Gastrocnemius medialis (tissue), 4 donors: ENCODE data around the gene WDFY4. TPM values are rescaled to one million over a fixed set of nuclear protein-coding genes. Genes with fewer than 3 reads are reported as not detected.

ENCODE experiments used
- ATAC-seq, 2 donors: fragments of 150-250 bp; one replicate each; pipeline ENCODE4 v1.9.1; 2016
- DNase-seq, 2 donors: peaks; one replicate each; pipeline ENCODE4 v3.0.0-alpha.2; 2019
- H3K27ac ChIP-seq, 4 donors: fragments of 200-600 bp; sonication (generic); 1 replicate in 1 of 4; 2 replicates in 3 of 4; pipeline ENCODE4 v1.5.1; 2016 to 2018; ENCODE audit warnings: mild to moderate bottlenecking in 2 of 4, moderate library complexity in 1 of 4
- H3K27me3 ChIP-seq, 3 donors: fragments of 200-600 bp; sonication (generic) in 2 of 3; 1 replicate in 1 of 3; 2 replicates in 2 of 3; pipeline versions ENCODE4 v1.5.1 to v1.6.0; 2016 to 2019; ENCODE audit warnings: mild to moderate bottlenecking in 1 of 3, moderate library complexity in 1 of 3
- H3K36me3 ChIP-seq, 2 donors: fragments of 200-600 bp; sonication (generic) in 1 of 2; one replicate each; pipeline ENCODE4 v1.5.1; 2017 to 2018
- H3K4me1 ChIP-seq, 2 donors: fragments of 200-600 bp; sonication (generic) in 1 of 2; one replicate each; pipeline ENCODE4 v1.5.1; 2016 to 2017; ENCODE audit warnings: mild to moderate bottlenecking in 2 of 2
- H3K4me3 ChIP-seq, 4 donors: fragments of 200-600 bp; sonication (generic) in 3 of 4; 1 replicate in 1 of 4; 2 replicates in 3 of 4; pipeline ENCODE4 v1.5.1; 2016 to 2019; ENCODE audit warnings: mild to moderate bottlenecking in 2 of 4
- H3K9me3 ChIP-seq, 3 donors: fragments of 200-600 bp; sonication (generic) in 2 of 3; 1 replicate in 1 of 3; 2 replicates in 2 of 3; pipeline ENCODE4 v1.5.1; 2016 to 2019
- POLR2A ChIP-seq, 2 donors: fragments of 450-650 bp; IDR thresholded peaks; one replicate each; pipeline ENCODE4 v1.6.1; 2017; ENCODE audit warnings: antibody characterized with exemption in 2 of 2, mild to moderate bottlenecking in 2 of 2, moderate library complexity in 2 of 2
- in situ Hi-C, 4 donors: fragments of 200-750 bp; cut with MboI; loops; one replicate each; pipeline versions ENCODE4 v1.15.0 to v1.8.0; 2017; ENCODE audit warnings: low sequenced_read_pairs in 4 of 4
- intact Hi-C: fragments of 100-400 bp; cut with DNase I; formaldehyde crosslinking; loops from one replicate; pipeline ENCODE4 v1.15.1; 2023; ENCODE audit warnings: low total_unique reads
- total RNA-seq, 4 donors: library from RNA; depleted of rRNA; stranded (reverse); fragments of >200 nt; gene quantifications; one replicate each; pipeline versions ENCODE4 v1.1.0 to v1.2.3, GENCODE V29; 2016
- TF ChIP-seq, protein P1 (sequence below), 5 experiments: fragments of 450-650 bp in 3 of 5; fragments of 200-600 bp in 2 of 5; sonication (generic) in 2 of 5; IDR thresholded peaks in 4 of 5; conservative IDR thresholded peaks in 1 of 5; 1 replicate in 4 of 5; 2 replicates in 1 of 5; pipeline ENCODE4 v1.5.1; 2016 to 2019; ENCODE audit warnings: antibody characterized with exemption in 5 of 5, mild to moderate bottlenecking in 3 of 5, moderate library complexity in 3 of 5

Gene WDFY4
- total RNA-seq, 4 donors from 2014 or later: 0.29 to 0.94 (median 0.59) TPM

GRCh38 chr10:48902096-48902495, 217.4 kb downstream of the WDFY4 start:
- no peaks in the 10 kb centered on the region for H3K36me3 ChIP-seq
- no peaks in the 10 kb centered on the region for H3K4me1 ChIP-seq
- H3K27me3 ChIP-seq: no peaks in the 10 kb centered on the region
- in situ Hi-C loops: no loop called here
- ATAC-seq (no peak), DNase-seq (no peak)
- TF ChIP-seq, protein P1, sequence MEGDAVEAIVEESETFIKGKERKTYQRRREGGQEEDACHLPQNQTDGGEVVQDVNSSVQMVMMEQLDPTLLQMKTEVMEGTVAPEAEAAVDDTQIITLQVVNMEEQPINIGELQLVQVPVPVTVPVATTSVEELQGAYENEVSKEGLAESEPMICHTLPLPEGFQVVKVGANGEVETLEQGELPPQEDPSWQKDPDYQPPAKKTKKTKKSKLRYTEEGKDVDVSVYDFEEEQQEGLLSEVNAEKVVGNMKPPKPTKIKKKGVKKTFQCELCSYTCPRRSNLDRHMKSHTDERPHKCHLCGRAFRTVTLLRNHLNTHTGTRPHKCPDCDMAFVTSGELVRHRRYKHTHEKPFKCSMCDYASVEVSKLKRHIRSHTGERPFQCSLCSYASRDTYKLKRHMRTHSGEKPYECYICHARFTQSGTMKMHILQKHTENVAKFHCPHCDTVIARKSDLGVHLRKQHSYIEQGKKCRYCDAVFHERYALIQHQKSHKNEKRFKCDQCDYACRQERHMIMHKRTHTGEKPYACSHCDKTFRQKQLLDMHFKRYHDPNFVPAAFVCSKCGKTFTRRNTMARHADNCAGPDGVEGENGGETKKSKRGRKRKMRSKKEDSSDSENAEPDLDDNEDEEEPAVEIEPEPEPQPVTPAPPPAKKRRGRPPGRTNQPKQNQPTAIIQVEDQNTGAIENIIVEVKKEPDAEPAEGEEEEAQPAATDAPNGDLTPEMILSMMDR (IDR thresholded peaks at IDR 0.05 in 4 of 5, conservative IDR thresholded peaks at IDR 0.05 in 1 of 5): no peak
- intact Hi-C loops: no loop called here
- H3K27ac ChIP-seq: no peak overlapping the region
- H3K9me3 ChIP-seq: no peaks in the 10 kb centered on the region
- no peak overlapping the region for H3K4me3 ChIP-seq

DNA sequence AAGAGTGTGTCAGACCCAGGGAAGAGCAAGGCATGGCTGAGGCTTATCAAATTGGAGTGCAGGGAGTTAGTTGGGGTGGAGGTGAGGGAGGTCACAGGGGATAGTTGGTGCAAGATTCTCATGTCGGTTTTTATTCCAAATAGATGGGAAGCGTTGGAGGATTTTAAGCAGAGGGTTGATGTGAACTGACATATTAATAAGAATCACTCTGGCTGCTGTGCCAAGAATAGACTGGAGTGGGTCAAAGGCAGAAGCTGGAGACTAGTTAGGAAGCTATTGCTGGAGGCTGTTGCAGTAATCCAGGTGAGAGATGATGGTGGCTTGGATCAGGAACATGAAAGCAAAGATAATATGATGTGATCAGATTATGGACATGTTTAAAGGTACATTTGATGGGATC, 218.5 kb downstream of the WDFY4 start:
- in situ Hi-C loops: no loop called here
- DNase-seq (no peak), ATAC-seq (no peak)
- H3K27ac ChIP-seq: no peak overlapping the region
- TF ChIP-seq, protein P1 (IDR thresholded peaks at IDR 0.05 in 4 of 5, conservative IDR thresholded peaks at IDR 0.05 in 1 of 5): no peak
- no peak for TF ChIP-seq POLR2A (IDR thresholded peaks at IDR 0.05)
- no peaks in the 10 kb centered on the region for H3K36me3 ChIP-seq
- no peaks in the 10 kb centered on the region for H3K9me3 ChIP-seq
- H3K27me3 ChIP-seq: no peaks in the 10 kb centered on the region
- H3K4me3 ChIP-seq: no peak overlapping the region
- intact Hi-C loops: no loop called here
- H3K4me1 ChIP-seq: no peaks in the 10 kb centered on the region

DNA sequence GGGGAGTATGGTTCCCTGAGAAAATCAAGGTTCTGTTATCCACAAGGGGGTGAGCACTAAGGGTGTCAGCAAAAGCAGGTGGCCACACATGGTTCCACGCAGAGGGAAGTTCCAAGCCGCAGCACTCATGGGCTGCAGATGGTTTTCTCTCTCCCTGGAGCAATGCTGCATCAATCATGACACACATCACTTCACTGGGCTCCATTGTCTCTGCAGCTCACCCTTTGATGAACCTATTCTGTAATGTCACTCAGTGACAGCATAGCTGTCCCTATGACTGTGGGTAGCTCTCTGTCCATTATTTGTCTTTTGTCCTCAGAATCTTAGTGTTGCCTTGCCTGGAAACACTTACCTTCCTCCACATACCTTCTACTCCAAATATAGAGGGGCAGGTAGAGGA, 220.2 kb downstream of the WDFY4 start:
- in situ Hi-C loops: no loop called here
- ATAC-seq: no peak
- no peak overlapping the region for H3K27ac ChIP-seq

DNA sequence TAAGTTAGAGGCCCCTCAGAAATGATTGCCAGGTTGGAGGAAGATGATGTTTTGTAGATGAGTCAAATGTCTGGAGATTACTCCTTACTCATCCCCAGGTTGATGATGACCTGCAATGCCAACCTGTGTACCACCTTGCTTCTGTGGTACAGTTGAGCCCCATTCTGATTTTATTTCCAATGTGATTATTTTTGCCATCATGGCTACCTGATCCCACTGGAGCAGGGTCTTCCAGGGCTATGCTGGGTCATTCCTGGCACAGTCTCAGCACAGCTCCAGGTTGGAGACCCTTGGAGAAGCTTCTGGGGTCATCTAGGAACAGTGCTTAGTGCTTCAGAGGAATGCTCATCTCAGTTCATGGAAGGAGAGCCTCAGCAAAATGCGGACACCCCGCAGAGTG, 220.6 kb downstream of the WDFY4 start:
- DNase-seq: no peak
- TF ChIP-seq POLR2A (IDR thresholded peaks at IDR 0.05): no peak
- TF ChIP-seq, protein P1 (IDR thresholded peaks at IDR 0.05 in 4 of 5, conservative IDR thresholded peaks at IDR 0.05 in 1 of 5): no peak

More for the DNA sequence above, 220.2 kb downstream of the WDFY4 start:
- no peaks in the 10 kb centered on the region for H3K27me3 ChIP-seq
- DNase-seq: no peak
- no peaks in the 10 kb centered on the region for H3K36me3 ChIP-seq
- intact Hi-C loops: no loop called here
- no peak for TF ChIP-seq POLR2A (IDR thresholded peaks at IDR 0.05)
- TF ChIP-seq, protein P1 (IDR thresholded peaks at IDR 0.05 in 4 of 5, conservative IDR thresholded peaks at IDR 0.05 in 1 of 5): no peak
- H3K4me3 ChIP-seq: no peak overlapping the region
- no peaks in the 10 kb centered on the region for H3K4me1 ChIP-seq
- H3K9me3 ChIP-seq: no peaks in the 10 kb centered on the region

DNA sequence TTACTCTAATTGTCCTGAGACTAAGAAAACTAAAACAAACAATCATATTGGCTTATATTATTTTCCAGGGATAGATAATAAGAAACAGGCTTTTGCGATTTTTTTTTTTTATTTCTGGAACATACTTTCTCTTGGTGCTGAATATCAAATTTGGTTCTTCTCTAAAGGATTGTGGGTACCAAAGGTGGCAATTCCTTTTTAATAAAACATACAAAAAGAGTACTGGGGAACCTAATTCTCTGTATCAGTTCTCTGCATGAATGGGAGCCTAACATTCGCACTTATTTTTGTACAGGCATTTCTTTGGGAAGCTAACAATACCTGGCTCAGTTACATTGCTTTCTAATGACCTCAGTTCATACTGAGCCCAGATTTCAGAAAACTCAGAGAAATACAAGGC, 222.2 kb downstream of the WDFY4 start:
- Histone ChIP-seq H3K4me1 (no peaks in the 10 kb centered on the region), H3K9me3 (no peaks in the 10 kb centered on the region), H3K36me3 (no peaks in the 10 kb centered on the region), H3K27me3 (no peaks in the 10 kb centered on the region), H3K27ac (no peak overlapping the region), H3K4me3 (no peak overlapping the region)
- intact Hi-C loops: no loop called here
- in situ Hi-C loops: no loop called here
- ATAC-seq (no peak), DNase-seq (no peak)
- TF ChIP-seq, protein P1 (IDR thresholded peaks at IDR 0.05 in 4 of 5, conservative IDR thresholded peaks at IDR 0.05 in 1 of 5): no peak
- TF ChIP-seq POLR2A (IDR thresholded peaks at IDR 0.05): no peak

More for the DNA sequence above, 220.6 kb downstream of the WDFY4 start:
- H3K4me1 ChIP-seq: no peaks in the 10 kb centered on the region
- H3K27ac ChIP-seq: no peak overlapping the region
- H3K4me3 ChIP-seq: no peak overlapping the region
- H3K36me3 ChIP-seq: no peaks in the 10 kb centered on the region
- H3K27me3 ChIP-seq: no peaks in the 10 kb centered on the region
- in situ Hi-C loops: no loop called here
- no peak for ATAC-seq
- intact Hi-C loops: no loop called here
- no peaks in the 10 kb centered on the region for H3K9me3 ChIP-seq
